NB4 (cell line): ENCODE results near the gene SGPL1.

Source experiments
- DNase-seq: peaks from one replicate; pipeline ENCODE4 v3.0.0; 2010; ENCODE audit warnings: low read depth
- H3K4me3 ChIP-seq: one replicate; pipeline ENCODE4 v1.5.1; 2011; ENCODE audit warnings: mild to moderate bottlenecking, low read depth, low read length, moderate library complexity
- CTCF ChIP-seq: IDR thresholded peaks from one replicate; pipeline ENCODE4 v1.5.1; 2012; ENCODE audit warnings: low read depth, low read length
- MAX ChIP-seq: IDR thresholded peaks from 2 replicates; pipeline ENCODE4 v1.6.1; 2011; ENCODE audit warnings: low read depth, low read length
- MYC ChIP-seq: IDR thresholded peaks from 2 replicates; pipeline ENCODE4 v1.6.1; 2011; ENCODE audit warnings: low read depth, low read length
- POLR2A ChIP-seq: IDR thresholded peaks from 2 replicates; pipeline ENCODE4 v1.6.1; 2011; ENCODE audit warnings: mild to moderate bottlenecking; ENCODE audit not compliant: insufficient read length; ENCODE audit errors: extremely low read depth

Gene SGPL1

GRCh38 chr10:70906953-70907636, 91.3 kb downstream of the SGPL1 start:
- TF ChIP-seq MYC (no peak), POLR2A (no peak), CTCF (no peak), MAX (no peak)
- H3K4me3 ChIP-seq, result no peak overlapping the region
- no peak for DNase-seq

GRCh38 chr10:70907637-70908405, 92.1 kb downstream of the SGPL1 start:
- no peak overlapping the region for H3K4me3 ChIP-seq
- TF ChIP-seq MYC (no peak), POLR2A (no peak), CTCF (no peak), MAX (no peak)
- DNase-seq, result no peak

- no peak overlapping the region for H3K4me3 ChIP-seq
- no peak for TF ChIP-seq CTCF
- TF ChIP-seq MAX, result no peak
- no peak for TF ChIP-seq POLR2A
- TF ChIP-seq MYC, result no peak
- DNase-seq, result no peak
Measured at GRCh38 chr10:70908406-70909296, 92.9 kb downstream of the SGPL1 start.

- TF ChIP-seq MAX (no peak), MYC (no peak), CTCF (no peak), POLR2A (no peak)
- no peak overlapping the region for H3K4me3 ChIP-seq
- no peak for DNase-seq
Measured at GRCh38 chr10:70909326-70909935, 93.7 kb downstream of the SGPL1 start.

GRCh38 chr10:70910486-70911341, 95.0 kb downstream of the SGPL1 start:
- TF ChIP-seq MYC (no peak), MAX (no peak), POLR2A (no peak), CTCF (no peak)
- no peak for DNase-seq
- H3K4me3 ChIP-seq, result no peak overlapping the region
